NCI-H345 treated with DMSO at 0.1 percent for 48 hours (cell line): ENCODE results near the gene SOX4.
"Not testable (repeated sequence)": the region's sequence is repeated elsewhere in the genome, so short reads cannot be mapped to it uniquely, and the experiment has no call there.

ENCODE experiments used
- DNase-seq: peaks from one replicate; lab custom pipeline; 2025; ENCODE audit not compliant: unreplicated experiment; lab: John Stamatoyannopoulos, UW

SOX4 gene

GRCh38 chr6:21593412-21593926 is at the start of gene SOX4:
Gene SOX4, plus strand, starts transcription at chr6:21593751. Its CDS starts 784 bp downstream, at chr6:21594535.
- DNase-seq = peak; percentile 98

GRCh38 chr6:21552286-21552685 is 41.3 kb upstream of the SOX4 start:
- DNase-seq = not testable (repeated sequence)

GRCh38 chr6:21554286-21554685 is 39.3 kb upstream of the SOX4 start:
- no peak for DNase-seq

- DNase-seq = no peak
Observed at GRCh38 chr6:21555197-21555596, 38.4 kb upstream of the SOX4 start.

- DNase-seq = no peak
Observed at GRCh38 chr6:21556511-21556910, 37.0 kb upstream of the SOX4 start.

- DNase-seq = peak; percentile 40
Observed at GRCh38 chr6:21556968-21557721, 36.4 kb upstream of the SOX4 start.

- peak; percentile 87 for DNase-seq
Observed at GRCh38 chr6:21559238-21559637, 34.3 kb upstream of the SOX4 start.

GRCh38 chr6:21560249-21560648 is 33.3 kb upstream of the SOX4 start:
- DNase-seq = no peak

- no peak for DNase-seq
Observed at GRCh38 chr6:21565431-21565830, 28.1 kb upstream of the SOX4 start.

GRCh38 chr6:21578523-21578922 is 15.0 kb upstream of the SOX4 start:
- no peak for DNase-seq

GRCh38 chr6:21582651-21583050 is 10.9 kb upstream of the SOX4 start:
- DNase-seq = no peak

- DNase-seq = no peak
Observed at GRCh38 chr6:21586300-21586699, 7.3 kb upstream of the SOX4 start.

GRCh38 chr6:21586740-21587178 is 6.8 kb upstream of the SOX4 start:
- DNase-seq = no peak

- peak; percentile 68 for DNase-seq
Observed at GRCh38 chr6:21587179-21587960, 6.2 kb upstream of the SOX4 start.

- DNase-seq = peak; percentile 68
Observed at GRCh38 chr6:21587961-21588480, 5.5 kb upstream of the SOX4 start.

- peak; percentile 92 for DNase-seq
Observed at GRCh38 chr6:21588481-21589351, 4.8 kb upstream of the SOX4 start.

- peak; percentile 92 for DNase-seq
Observed at GRCh38 chr6:21589352-21590345, 3.9 kb upstream of the SOX4 start.

GRCh38 chr6:21590346-21590745 is 3.2 kb upstream of the SOX4 start:
- no peak for DNase-seq

GRCh38 chr6:21591446-21591845 is 2.1 kb upstream of the SOX4 start:
- DNase-seq = no peak

GRCh38 chr6:21592953-21593352 is 598 bp upstream of the SOX4 start:
- no peak for DNase-seq
